Mucosa of stomach (tissue), 1 donor: ENCODE data around the gene ALOX15B.
"Not testable (repeated sequence)": the region's sequence is repeated elsewhere in the genome, so short reads cannot be mapped to it uniquely, and the experiment has no call there.

Experiments used
- H3K27me3 ChIP-seq: one replicate; pipeline ENCODE4 v1.7.0; 2013; ENCODE audit warnings: mild to moderate bottlenecking, low read length; ENCODE audit not compliant: control insufficient read depth, insufficient read depth
- H3K36me3 ChIP-seq: one replicate; pipeline ENCODE4 v1.7.0; 2013; ENCODE audit warnings: low read length; ENCODE audit not compliant: control insufficient read depth, insufficient read depth
- H3K4me1 ChIP-seq: one replicate; pipeline ENCODE4 v1.7.0; 2013; ENCODE audit warnings: mild to moderate bottlenecking, low read length; ENCODE audit not compliant: control insufficient read depth, insufficient read depth
- H3K4me3 ChIP-seq: one replicate; pipeline ENCODE4 v1.7.0; 2013; ENCODE audit warnings: low read length
- H3K9ac ChIP-seq: one replicate; pipeline ENCODE4 v1.7.0; 2013; ENCODE audit warnings: mild to moderate bottlenecking, low read length, moderate library complexity
- H3K9me3 ChIP-seq: one replicate; pipeline ENCODE4 v1.7.0; 2013; ENCODE audit warnings: mild to moderate bottlenecking, low read length, moderate library complexity; ENCODE audit not compliant: control insufficient read depth
- donor health status: Pancreatic carcinoma.

The ALOX15B gene

DNA sequence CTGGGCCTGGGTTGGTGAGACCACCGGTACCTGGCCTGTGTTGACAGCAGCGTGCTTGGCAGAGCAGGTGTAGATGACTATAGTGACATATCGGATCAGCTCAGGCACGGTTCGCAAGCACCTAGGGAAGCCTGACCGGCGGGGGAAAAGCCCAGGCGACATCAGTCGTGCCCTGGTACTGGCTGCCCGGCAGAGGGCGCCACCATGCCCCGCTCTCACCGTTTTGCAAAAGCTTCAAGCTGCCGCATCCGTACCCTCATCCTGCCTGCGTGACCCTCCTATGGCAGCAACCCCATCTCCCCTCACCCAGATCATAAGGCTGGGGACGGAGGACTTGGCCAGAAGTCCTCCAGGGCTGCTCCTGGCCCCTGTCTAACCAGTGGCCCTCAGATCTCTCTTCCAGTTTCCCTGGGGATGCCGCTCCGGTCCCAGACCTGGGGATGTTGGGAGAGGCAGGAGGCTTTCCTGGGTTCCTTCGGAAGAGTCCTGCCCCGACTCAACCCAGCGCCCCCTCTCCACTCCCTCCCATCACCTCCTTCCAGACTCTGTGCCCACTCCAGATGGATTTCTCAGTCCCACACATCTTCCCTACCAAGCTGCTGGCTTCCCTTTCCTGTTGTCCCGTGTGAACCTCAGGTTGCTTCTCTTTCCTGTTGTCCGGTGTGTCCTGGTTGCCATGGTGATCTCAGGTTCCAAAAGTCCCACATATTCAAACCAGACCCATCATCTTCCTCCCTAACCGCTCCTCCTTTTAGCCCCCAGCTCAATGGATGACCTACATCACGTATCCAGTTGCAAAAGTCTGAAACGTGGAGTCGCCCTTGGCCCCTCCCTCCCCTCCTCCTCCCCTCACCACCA, 35.0 kb downstream of the ALOX15B start:
- H3K4me1 ChIP-seq = peaks cover 23% of the 10 kb centered on the region
- no peaks in the 10 kb centered on the region for H3K9me3 ChIP-seq
- no peak overlapping the region for H3K9ac ChIP-seq
- peaks cover 89% of the 10 kb centered on the region for H3K27me3 ChIP-seq
- H3K4me3 ChIP-seq = peak overlapping the region; percentile 17
- no peaks in the 10 kb centered on the region for H3K36me3 ChIP-seq

DNA sequence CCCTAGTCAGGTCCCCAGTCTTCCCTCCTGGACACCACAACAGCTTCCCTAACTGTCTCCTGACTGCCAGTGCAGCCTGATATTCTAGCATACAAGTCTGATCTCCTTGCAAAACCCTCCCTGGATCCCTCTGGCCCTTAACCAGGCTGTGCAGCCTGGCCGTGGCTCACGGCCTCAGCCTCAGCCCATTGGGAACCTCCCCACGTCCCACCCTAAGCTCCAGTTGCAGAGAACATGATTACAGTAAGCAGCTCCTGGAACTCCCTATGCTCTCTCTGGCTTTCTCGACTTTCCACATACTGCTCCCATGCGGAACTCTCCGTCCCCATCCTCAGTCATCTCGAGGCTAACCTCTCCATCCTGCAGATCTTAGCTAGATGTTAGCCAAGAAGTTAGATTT, 35.7 kb downstream of the ALOX15B start:
- Histone ChIP-seq H3K9ac (no peak overlapping the region), H3K9me3 (no peaks in the 10 kb centered on the region), H3K4me3 (no peak overlapping the region), H3K36me3 (no peaks in the 10 kb centered on the region), H3K4me1 (peaks cover 22% of the 10 kb centered on the region), H3K27me3 (peaks cover 92% of the 10 kb centered on the region)

DNA sequence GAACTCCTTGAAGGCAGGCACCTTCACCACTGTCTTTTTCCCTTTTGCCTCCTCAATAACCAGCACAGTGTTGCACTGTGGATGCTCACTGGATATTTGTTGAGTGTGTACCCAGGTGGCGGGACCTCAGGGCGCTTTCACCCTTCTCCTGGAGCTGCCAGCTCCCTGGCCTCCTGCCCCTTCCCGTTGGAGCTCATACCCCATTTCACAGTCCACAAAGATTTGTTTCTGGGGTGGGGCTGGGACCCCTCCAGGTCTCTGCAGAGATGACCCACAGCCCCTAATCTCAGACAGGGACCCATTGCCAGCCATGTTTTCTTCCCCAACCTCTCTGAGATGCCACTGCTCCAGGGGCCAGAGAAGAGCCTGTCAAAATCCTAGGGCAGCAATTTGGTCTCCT, 36.2 kb downstream of the ALOX15B start:
- H3K4me3 ChIP-seq = no peak overlapping the region
- peaks cover 93% of the 10 kb centered on the region for H3K27me3 ChIP-seq
- H3K4me1 ChIP-seq = peaks cover 23% of the 10 kb centered on the region
- H3K9ac ChIP-seq = no peak overlapping the region
- H3K36me3 ChIP-seq = no peaks in the 10 kb centered on the region
- H3K9me3 ChIP-seq = no peaks in the 10 kb centered on the region

DNA sequence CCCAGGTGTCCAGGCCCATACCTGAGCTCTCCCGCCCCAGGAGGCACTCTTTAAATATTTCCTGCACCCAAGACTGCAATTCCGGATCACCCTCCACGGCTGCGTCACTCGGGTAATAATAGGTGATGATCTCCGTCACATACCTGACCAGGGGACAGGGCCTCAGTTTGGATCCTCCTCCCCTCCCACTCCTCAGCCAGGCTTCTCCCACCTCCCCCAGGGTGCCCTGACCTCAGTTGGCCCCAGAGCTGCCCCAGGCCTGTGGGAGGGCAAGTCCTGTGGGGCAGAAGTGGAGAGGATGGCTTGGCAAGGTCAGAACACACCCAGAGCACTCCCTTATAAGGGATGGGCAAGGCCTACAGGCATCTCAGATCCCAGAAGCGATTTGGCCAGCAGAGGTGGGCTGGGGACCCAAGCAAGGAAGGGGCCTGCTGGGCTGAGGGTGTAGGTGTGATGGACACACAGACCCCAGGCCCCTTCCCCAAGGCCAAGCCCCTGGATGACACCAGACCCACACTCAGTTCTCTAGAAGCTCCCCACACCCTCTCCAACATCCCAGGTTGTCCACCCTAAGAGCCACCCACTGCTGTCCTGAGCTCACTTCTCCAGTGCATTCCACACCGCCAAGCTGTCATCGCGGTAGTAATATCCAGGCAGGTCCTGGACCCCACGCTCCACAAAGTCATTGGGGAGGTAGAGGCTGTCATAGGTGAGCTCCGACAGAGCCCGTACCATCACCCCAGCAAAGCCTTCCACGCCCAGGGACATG, 36.9 kb downstream of the ALOX15B start:
- peaks cover 30% of the 10 kb centered on the region for H3K4me1 ChIP-seq
- H3K9ac ChIP-seq = no peak overlapping the region
- H3K4me3 ChIP-seq = no peak overlapping the region
- no peaks in the 10 kb centered on the region for H3K36me3 ChIP-seq
- no peaks in the 10 kb centered on the region for H3K9me3 ChIP-seq
- peaks cover 94% of the 10 kb centered on the region for H3K27me3 ChIP-seq

DNA sequence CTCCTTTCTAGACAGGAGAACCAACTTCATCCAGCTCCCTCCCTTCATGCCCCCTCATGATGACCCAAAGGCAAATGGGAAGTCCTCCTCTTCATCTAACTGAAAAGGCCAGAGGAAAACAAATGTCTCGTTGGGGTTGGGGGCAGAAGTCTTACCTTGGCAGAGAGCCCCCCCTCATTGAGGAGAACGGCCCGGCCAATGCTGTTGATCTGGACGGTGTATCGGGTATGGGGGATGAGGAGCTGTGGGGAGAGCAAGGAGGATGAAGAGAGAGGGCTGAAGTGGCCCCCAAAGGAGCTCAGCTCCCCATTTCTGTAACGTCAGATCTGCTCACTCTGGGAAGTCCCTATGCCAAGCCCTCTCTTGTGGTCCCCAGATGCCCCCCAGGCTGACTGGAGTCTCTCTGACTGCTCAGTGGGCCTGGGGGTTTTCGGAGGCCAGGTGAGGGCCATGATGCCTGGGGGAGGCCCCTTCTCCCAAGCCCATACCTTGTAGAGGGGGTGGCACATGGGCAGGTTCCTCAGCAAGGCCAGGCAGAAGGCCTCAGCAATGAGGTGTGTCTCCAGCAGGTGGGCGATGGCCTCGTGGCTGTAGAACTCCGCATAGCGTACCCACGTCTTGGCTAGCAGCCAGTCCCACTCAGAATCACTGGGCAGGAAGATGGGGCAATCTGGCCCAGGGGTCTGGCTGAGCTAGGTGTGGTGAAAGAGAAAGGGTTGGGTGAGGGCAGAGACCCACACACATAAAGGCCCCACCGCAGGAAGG, 37.8 kb downstream of the ALOX15B start:
- peaks cover 94% of the 10 kb centered on the region for H3K27me3 ChIP-seq
- no peaks in the 10 kb centered on the region for H3K36me3 ChIP-seq
- H3K9me3 ChIP-seq = no peaks in the 10 kb centered on the region
- H3K4me1 ChIP-seq = peaks cover 30% of the 10 kb centered on the region
- H3K4me3 ChIP-seq = no peak overlapping the region
- H3K9ac ChIP-seq = no peak overlapping the region

DNA sequence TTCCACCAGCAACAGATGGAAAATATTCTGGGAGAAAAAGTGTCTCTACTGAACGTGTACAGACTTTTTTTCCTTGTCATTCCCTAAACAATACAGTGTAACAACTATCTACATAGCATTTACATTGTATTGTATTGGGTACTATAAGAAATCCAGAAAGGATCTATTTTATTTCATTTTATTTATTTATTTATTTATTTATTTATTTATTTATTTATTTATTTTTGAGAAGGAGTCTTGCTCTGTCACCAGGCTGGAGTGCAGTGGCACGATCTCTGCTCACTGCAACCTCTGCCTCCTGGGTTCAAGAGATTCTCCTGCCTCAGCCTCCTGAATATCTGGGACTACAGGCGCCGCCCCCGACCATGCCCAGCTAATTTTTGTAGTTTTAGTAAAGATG, 39.1 kb downstream of the ALOX15B start:
- Histone ChIP-seq H3K27me3 (peaks cover 93% of the 10 kb centered on the region), H3K4me1 (peaks cover 25% of the 10 kb centered on the region)
- H3K36me3 ChIP-seq, H3K9me3 ChIP-seq, H3K4me3 ChIP-seq, H3K9ac ChIP-seq: not testable (repeated sequence)

DNA sequence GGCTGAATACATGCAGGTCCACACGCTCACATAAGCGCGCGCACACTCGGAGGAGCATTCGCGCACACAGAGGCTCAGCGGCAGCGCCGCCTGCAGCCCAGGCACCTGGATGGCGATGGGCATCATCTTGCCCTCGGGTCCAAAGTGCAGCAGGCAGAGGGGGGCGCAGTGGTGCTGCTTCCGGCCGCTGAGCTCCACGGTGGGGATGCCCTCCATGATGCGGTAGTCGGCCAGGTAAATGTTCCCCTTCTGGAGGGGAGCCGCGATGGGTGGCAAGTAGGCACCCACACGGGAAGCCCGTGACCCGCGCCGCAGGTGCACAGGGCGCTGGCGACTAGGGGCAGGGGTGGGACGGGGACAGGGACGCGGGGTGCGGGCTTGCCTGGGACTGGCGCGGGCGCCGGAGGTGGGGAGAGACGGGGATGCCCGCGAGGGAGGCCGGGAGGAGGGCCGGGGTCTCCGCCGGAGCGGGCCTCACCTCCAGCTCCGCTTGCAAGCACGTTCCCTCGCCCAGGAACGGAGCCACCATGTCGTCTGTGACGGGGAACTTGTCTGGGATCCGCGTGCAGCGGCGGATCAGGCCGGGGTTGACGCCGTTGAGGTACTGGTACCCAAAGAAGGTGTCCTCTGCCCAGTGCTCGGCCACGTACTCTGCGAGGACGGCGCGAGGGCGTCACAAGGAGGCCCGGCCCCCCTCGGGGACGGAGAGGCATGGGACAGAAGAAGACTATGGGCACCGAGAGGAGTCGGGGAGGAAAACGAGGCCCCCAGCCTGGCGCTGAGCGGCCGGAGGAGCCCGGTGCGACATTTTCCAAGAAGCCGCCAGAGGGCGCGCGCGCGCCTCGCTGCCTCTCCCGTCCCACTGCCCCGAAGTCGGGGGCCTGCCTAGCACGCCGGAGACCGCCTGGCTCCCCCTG, 40.7 kb downstream of the ALOX15B start:
- peak overlapping the region; percentile 28 for H3K9ac ChIP-seq
- H3K9me3 ChIP-seq = no peaks in the 10 kb centered on the region
- no peaks in the 10 kb centered on the region for H3K36me3 ChIP-seq
- H3K4me3 ChIP-seq = no peak overlapping the region
- peaks cover 17% of the 10 kb centered on the region for H3K4me1 ChIP-seq
- peaks cover 82% of the 10 kb centered on the region for H3K27me3 ChIP-seq

DNA sequence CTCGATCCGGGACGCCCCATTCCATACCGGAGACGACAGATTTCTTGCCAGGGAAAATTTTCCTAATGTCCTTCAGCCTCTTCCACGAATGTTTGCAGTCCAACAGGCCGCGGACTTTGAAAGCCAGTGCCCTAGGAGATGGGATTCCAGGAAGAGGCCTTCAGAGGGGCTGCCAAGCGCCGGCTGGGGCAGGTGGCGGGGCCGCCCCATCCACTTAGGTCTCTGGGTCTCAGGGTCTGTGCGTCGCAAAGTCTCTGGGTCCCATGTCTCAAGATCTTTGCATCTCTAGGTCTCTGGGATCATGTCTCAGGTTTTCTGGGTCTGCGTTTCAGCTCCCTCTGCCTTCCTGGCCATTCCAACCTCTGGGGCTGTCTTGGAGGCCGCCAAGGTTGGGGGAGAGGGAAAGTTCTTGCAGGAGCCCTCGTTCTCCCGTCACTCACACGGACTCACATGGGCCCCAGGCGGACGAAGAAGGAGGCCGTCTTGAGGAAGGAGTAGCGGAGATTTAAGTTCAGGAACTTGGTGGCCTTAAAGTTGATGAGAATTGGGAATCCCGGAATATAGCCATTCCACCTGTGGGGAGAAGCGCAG, 41.4 kb downstream of the ALOX15B start:
- Histone ChIP-seq H3K4me3 (no peak overlapping the region), H3K9ac (no peak overlapping the region), H3K9me3 (no peaks in the 10 kb centered on the region), H3K36me3 (no peaks in the 10 kb centered on the region), H3K27me3 (peaks cover 79% of the 10 kb centered on the region), H3K4me1 (peaks cover 17% of the 10 kb centered on the region)

DNA sequence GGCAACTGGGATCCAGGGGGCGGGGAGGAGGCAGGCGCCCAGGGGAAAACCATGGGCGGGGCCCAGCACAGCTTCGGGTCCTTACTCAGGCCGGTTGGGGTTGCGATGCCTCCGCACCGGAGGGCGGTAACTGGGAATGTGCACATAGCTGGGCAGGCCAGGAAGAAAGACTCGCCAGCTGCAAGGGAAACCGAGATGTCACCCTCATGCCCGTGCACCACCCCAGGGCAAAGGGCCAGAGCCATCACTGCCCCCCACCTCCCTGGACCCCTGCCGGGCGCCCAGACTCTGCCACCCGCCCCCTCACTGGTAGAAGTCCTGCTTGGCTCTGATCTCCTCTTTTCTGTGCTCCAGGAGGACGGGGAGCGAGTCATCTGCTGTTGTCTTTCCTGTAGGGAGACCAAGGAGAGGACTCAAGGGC, 42.0 kb downstream of the ALOX15B start:
- Histone ChIP-seq H3K4me1 (peaks cover 17% of the 10 kb centered on the region), H3K9ac (no peak overlapping the region), H3K4me3 (no peak overlapping the region), H3K36me3 (no peaks in the 10 kb centered on the region), H3K9me3 (no peaks in the 10 kb centered on the region), H3K27me3 (peaks cover 77% of the 10 kb centered on the region)

DNA sequence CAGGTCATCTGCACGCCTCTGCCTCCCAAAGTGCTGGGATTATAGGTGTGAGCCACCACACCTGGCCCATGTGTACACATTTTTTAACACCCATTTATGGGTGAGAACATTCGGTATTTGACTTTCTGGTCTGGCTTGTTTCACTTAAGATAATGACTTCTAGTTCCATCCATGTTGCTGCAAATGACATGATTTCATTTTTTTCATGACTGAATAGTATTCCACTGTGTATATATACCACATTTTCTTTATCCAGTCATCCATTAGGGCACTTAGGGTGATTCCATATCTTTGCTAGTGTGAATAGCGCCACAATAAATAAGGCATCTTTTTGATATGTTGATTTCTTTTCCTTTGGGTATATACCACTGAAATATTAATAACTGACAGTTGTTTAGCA, 43.0 kb downstream of the ALOX15B start:
- H3K9ac ChIP-seq = no peak overlapping the region
- no peaks in the 10 kb centered on the region for H3K9me3 ChIP-seq
- H3K36me3 ChIP-seq = no peaks in the 10 kb centered on the region
- peaks cover 73% of the 10 kb centered on the region for H3K27me3 ChIP-seq
- H3K4me3 ChIP-seq = no peak overlapping the region
- H3K4me1 ChIP-seq = peaks cover 17% of the 10 kb centered on the region

DNA sequence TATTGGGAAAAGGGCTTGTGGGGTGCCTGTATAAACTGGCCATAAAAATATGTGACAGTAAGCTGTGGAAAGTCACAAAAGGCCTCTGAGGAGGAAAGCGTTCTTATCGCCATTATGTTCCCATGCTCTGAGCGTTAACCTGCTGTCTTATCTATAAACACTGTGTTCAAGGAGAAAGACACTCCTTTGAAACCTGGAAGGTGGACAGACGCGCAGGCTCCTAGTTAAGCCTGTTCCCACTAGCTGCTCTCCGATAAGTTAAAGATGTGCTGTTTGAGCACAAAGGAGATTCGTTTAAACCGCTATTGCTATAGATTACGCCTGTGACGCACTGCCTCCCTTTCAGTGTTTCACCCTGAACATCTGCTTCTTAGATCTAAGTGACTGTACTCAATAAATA, 43.4 kb downstream of the ALOX15B start:
- no peaks in the 10 kb centered on the region for H3K9me3 ChIP-seq
- no peak overlapping the region for H3K4me3 ChIP-seq
- H3K4me1 ChIP-seq = peaks cover 17% of the 10 kb centered on the region
- no peaks in the 10 kb centered on the region for H3K36me3 ChIP-seq
- no peak overlapping the region for H3K9ac ChIP-seq
- H3K27me3 ChIP-seq = peaks cover 69% of the 10 kb centered on the region
